Choroid plexus epithelial cell (primary cell): ENCODE measurements around the gene EYS.
A peak's percentile ranks its signal among the peaks of the same experiment; 100 is the strongest.
"Not testable (repeated sequence)": the region's sequence is repeated elsewhere in the genome, so short reads cannot be mapped to it uniquely, and the experiment has no call there.

Source experiments
- DNase-seq: peaks from one replicate; pipeline ENCODE4 v3.0.0-alpha.2; 2010; ENCODE audit warnings: low read depth
- H3K4me3 ChIP-seq: 2 replicates; pipeline ENCODE4 v1.5.1; 2011; ENCODE audit warnings: low read depth, mild to moderate bottlenecking, control low read depth, low read length, moderate library complexity
- CTCF ChIP-seq: conservative IDR thresholded peaks from 2 replicates; pipeline ENCODE4 v1.5.1; 2011; ENCODE audit warnings: low read depth, mild to moderate bottlenecking, control low read depth, inconsistent platforms, low read length, moderate library complexity

EYS gene

GRCh38 chr6:64482631-64483030, 1224.4 kb downstream of the EYS start:
- no peak overlapping the region for H3K4me3 ChIP-seq
- TF ChIP-seq CTCF, result no peak
- DNase-seq, result no peak

GRCh38 chr6:64479134-64479533, 1227.9 kb downstream of the EYS start:
- no peak for DNase-seq
- TF ChIP-seq CTCF, result no peak
- no peak overlapping the region for H3K4me3 ChIP-seq

- H3K4me3 ChIP-seq, result no peak overlapping the region
- DNase-seq, result peak; percentile 69
- TF ChIP-seq CTCF, result no peak
Observed at GRCh38 chr6:64477391-64477790, 1229.6 kb downstream of the EYS start.

- no peak for DNase-seq
- no peak for TF ChIP-seq CTCF
- no peak overlapping the region for H3K4me3 ChIP-seq
Observed at GRCh38 chr6:64476935-64477334, 1230.1 kb downstream of the EYS start.

- TF ChIP-seq CTCF, result peak; percentile 45
- peak; percentile 30 for DNase-seq
- H3K4me3 ChIP-seq, result not testable (repeated sequence)
Observed at GRCh38 chr6:64469405-64469804, 1237.6 kb downstream of the EYS start.

GRCh38 chr6:64467656-64468055, 1239.4 kb downstream of the EYS start:
- H3K4me3 ChIP-seq, result no peak overlapping the region
- DNase-seq, result no peak
- no peak for TF ChIP-seq CTCF

- TF ChIP-seq CTCF, result no peak
- no peak overlapping the region for H3K4me3 ChIP-seq
- DNase-seq, result no peak
Observed at GRCh38 chr6:64459411-64459944, 1247.5 kb downstream of the EYS start.

GRCh38 chr6:64448101-64448500, 1258.9 kb downstream of the EYS start:
- not testable (repeated sequence) for DNase-seq, H3K4me3 ChIP-seq
